Measurements from ENCODE around the gene PURB. TPM values are rescaled to one million over a fixed set of nuclear protein-coding genes. Genes with fewer than 3 reads are reported as not detected.
"Not testable (repeated sequence)": the region's sequence is repeated elsewhere in the genome, so short reads cannot be mapped to it uniquely, and the experiment has no call there.

PURB gene
- total RNA-seq, 1 donor from 2014 or later, result 13.3 TPM

DNA sequence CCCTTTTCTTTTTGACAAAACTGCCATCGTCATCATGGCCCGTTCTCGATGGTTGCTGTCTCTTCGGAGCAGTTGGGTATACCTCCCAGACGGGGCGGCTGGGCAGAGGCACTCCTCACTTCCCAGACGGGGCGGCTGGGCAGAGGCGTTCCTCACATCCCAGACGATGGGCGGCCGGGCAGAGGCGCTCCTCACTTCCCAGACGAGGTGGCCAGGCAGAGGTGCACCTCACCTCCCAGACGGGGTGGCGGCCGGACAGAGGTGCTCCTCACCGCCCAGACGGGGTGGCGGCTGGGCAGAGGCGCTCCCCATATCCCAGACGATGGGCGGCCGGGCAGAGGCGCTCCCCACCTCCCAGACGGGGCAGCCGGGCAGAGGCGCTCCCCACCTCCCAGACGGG lies 14.6 kb downstream of the PURB start:
- DNase-seq; intact Hi-C loops (cut with DNase I); ATAC-seq (ENCODE audit: poor library complexity): not testable (repeated sequence)

DNA sequence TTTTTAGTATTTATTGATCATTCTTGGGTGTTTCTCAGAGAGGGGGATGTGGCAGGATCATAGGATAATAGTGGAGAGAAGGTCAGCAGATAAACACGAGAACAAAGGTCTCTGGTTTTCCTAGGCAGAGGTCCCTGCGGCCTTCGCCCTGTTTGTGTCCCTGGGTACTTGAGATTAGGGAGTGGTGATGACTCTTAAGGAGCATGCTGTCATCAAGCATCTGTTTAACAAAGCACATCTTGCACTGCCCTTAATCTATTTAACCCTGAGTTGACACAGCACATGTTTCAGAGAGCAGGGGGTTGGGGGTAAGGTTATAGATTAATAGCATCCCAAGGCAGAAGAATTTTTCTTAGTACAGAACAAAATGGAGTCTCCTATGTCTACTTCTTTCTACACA lies 15.0 kb downstream of the PURB start:
- ATAC-seq (ENCODE audit: poor library complexity); intact Hi-C loops (cut with DNase I): not testable (repeated sequence)

DNA sequence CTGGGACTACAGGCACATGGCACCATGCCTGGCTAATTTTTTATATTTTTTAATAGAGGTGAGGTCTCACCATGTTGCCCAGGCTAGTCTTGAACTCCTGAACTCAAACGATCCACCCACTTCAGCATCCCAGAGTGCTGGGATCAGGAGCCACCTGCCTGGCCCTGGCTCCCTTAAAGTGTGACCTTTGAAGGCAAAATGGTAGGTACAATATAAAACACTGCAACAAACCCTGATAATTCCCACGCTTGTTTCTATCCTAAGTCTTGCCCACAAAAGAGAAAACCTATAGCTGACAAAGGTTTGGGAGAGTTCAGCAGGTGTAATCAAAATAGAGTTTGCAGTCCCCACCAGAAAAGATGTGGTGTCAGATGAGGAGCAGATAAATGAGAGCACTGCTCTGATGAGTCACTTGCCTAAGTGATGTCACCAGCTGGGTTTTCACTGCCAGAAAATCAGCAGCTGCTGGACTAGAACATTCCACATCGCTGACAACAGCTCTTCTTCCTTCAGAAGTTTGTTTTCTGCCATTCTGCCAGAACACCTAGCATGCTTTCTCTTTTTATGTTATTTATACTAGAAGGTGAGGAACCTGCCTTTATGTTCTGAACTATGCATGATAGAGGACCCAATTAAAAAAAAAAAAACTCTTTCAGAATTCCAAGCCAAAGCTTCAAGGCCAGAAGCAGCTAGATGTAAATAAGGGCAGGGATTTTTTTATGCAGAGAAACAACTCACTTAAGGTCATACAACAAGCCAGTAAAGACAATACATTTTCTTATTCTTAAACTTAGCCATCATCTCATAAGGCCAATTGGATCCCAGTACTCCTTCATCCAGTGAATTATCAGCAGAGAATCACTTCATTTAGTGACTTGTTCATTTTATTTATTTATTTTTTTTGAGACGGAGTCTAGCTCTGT lies 18.0 kb downstream of the PURB start:
- intact Hi-C loops (cut with DNase I), result loop anchor here (10.0 kb wide), 1 partner anchor 267 kb away; no protein-coding TSS in a partner anchor
- ATAC-seq (ENCODE audit: poor library complexity), result peak; percentile 45
- no peak for DNase-seq

More for the DNA sequence above, 15.0 kb downstream of the PURB start:
- DNase-seq, result not testable (repeated sequence)

DNA sequence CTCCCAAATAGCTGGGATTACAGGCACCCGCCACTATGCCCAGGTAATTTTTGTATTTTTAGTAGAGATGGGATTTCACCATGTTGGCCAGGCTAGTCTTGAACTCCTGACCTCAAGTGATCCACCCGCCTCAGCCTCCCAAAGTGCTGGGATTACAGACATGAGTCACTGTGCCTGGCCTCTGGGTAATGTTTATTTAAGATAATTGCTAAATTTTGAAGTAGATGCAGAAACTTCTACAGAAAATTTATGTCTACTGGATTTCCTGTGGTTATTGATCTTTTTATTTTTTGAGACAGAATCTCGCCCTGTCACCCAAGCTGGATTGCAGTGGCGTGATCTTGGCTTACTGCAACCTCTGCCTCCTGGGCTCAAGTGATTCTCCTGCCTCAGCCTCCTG lies 23.4 kb downstream of the PURB start:
- intact Hi-C loops (cut with DNase I), result loop anchor here (10.0 kb wide), 1 partner anchor 273 kb away; no protein-coding TSS in a partner anchor

DNA sequence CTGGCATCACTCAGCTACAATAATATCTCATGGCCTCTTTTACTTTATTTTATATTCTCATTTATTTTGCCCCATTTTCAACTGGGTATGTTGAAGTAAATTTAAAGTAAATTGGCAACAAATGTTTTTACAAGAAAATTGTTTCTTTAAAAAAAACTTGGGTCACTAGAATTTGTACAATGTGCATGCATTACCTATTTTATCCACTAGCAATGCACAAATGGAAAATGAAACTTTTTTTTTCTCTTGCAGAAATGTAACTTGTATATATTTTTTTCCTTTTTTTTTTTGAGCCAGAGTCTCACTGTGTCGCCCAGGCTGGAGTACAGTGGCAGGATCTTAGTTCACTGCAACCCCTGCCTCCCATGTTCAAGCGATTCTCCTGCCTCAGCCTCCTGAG lies 27.2 kb downstream of the PURB start:
- intact Hi-C loops (cut with DNase I), result loop anchor here (5.0 kb wide), 1 partner anchor 64 kb away; no protein-coding TSS in a partner anchor
- ATAC-seq (ENCODE audit: poor library complexity), result no peak
- DNase-seq, result no peak

More for the DNA sequence above, 23.4 kb downstream of the PURB start:
- ATAC-seq (ENCODE audit: poor library complexity); DNase-seq: not testable (repeated sequence)

DNA sequence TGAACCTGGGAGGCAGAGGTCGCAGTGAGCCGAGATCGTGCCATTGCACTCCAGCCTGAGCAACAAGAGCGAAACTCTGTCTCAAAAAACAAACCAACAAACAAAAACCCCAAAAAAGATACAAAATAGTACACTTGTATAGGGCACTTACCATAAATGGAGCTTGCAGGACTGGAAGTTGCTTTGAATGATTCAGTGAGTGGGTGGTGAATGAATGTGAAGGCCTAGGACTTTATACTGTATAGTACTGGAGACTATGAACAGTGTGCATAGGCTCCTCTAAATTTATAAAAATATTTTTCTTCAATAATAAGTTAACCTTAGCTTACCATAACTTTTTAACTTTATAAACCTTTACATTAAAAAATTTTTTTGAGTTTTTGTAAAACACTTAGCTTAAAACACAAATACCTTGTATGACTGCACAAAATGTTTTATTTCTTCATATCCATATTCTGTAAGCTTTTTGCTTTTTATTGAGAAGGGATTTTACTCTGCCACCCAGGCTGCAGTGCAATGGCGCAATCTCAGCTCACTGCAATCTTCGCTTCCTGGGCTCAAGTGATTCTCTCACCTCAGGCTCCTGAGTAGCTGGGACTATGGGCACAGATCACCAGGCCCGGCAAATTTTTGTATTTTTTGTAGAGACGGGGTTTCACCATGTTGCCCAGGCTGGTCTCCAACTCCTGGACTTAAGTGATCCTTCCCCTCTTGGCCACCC lies 30.5 kb downstream of the PURB start:
- DNase-seq (no peak), ATAC-seq (ENCODE audit: poor library complexity) (no peak)
- intact Hi-C loops (cut with DNase I), result loop anchor here (5.0 kb wide), 1 partner anchor 67 kb away; no protein-coding TSS in a partner anchor

DNA sequence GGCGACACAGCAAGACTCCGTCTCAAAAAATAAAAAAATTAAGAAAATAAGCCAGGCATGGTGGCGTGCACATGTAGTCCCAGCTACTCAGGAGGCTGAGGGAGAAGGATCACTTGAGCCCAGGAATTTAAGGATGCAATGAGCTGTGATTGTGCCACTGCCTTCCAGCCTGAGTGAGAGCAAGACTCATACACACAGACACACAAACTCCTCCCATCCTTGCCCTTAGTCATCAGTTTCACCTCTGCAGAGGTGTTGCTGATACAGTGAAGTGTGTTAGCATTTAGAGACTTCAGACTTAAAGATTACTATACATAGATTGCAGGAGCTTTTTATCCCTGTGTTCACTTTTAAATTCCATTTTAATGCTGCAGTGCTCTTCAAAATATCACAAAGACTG lies 31.9 kb downstream of the PURB start:
- intact Hi-C loops (cut with DNase I), result no loop called here
- no peak for DNase-seq
- no peak for ATAC-seq (ENCODE audit: poor library complexity)

DNA sequence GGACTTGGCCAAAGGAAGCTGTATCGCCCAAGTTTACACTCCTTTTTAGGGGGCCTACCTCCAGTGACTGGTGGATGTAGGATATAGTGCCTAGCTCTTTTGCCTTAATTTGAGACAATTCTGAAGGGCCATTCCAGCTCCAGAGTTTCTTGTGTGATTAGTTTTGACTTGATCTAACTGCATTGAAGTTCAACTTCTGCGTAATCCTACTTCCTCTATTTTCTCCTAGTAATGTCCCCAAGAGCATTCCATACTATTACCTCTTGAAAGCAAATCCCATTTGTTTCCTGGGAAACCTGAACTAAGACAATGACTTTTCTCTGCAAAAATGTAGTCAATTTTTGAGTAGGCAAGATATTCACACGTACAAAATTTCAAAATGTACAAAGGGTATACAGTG lies 32.7 kb downstream of the PURB start:
- DNase-seq (no peak), ATAC-seq (ENCODE audit: poor library complexity) (no peak)
- intact Hi-C loops (cut with DNase I), result no loop called here

DNA sequence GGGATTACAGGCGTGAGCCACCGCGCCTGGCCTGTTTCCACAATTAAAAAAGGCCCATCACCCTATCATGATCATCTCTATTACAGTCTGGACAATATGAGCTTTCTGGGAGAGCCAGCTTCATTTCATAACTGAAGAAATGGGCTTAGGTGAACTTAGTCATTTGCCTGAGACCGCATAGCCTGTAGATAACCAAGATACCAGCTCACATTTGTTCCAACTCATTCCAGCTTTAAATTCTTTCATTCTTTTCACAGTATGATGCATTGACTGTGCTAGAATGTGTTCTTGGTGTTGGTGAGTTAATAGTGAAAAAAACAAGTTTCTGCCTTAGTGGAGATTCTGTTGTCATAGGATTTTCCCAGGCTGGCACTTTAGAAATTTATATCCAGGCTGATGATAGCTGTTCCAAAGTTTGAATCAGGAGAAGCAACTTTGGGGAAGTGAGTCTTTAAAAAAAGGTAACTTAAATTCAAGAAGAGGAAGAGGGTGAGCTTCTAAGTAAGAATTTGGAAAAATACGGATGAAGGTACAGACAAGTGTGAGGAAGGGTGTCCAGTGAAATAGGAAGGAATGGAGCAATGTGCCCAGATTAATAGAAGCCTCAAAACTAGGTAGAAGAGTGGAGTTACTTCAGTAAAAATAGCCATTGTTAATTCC lies 35.3 kb downstream of the PURB start:
- ATAC-seq (ENCODE audit: poor library complexity) (no peak), DNase-seq (no peak)
- intact Hi-C loops (cut with DNase I), result loop anchor here (5.0 kb wide), 1 partner anchor 263 kb away; no protein-coding TSS in a partner anchor

DNA sequence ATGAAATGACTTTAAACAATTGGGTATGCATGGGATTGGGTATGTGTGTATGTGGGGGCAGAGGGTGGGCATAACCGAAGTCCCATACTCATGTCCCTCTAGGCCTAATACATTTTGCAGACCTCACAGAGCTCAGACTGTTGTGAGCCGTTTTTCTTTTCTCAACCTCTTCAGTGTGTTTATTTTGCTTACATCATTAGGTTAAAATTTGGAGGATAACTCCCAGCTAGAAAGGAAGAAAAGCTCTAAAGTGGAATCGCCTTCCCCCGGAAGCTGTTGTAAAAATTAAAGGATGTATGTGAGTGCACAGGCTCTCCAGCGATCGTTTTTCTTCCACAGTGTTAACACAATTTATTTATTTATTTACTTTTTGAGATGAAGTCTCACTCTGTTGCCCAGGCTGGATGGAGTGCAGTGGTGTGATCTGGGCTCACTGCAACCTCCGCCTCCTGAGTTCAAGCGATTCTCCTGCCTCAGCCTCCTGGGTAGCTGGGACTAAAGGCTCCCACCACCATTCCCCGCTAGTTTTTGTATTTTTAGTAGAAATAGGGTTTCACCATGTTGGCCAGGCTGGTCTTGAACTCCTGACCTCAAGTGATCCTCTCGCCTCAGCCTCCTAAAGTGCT lies 36.0 kb downstream of the PURB start:
- intact Hi-C loops (cut with DNase I), result loop anchor here (5.0 kb wide), 1 partner anchor 262 kb away; no protein-coding TSS in a partner anchor
- no peak for DNase-seq
- ATAC-seq (ENCODE audit: poor library complexity), result no peak

DNA sequence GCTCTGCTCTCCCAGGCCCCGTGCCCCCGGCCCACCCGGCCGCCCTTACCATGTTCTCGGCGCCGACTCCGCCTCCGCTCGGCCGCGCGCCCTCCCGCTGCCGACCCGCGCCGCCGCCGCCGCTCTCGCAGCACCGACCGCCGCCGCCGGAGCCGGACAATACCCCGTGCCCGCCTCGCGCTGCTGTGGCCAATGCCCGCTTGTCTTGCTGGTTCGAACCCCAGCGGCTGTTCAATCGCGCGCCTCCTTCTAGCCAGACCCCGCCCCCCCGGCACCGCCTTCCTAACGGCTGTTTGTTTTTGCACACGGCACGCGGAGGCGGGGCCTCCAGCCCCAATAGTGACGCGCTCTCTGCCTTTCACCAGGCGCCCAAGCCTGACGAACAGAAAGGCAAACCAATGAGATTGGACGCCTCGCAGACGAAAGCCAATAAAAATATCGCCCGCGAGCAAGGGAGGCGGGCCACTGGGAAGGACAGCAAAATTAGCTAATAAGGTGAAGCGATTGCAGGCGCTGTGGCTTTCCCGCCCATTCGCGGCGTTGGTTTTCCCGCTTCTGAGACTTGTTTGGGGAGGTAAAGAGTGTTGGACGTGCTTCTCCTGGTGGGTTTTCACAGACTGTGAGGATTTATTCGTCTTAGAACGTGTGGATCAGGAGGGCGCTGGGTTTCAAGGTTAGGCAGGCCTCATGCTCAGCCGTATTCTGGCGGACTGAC lies 37.3 kb downstream of the PURB start, which contains the start of gene H2AZ2:
H2AZ2 (minus strand) TSS at position 168 of the 715 bp plus-strand sequence; CDS start at position 52, 116 bp downstream.
- ATAC-seq (ENCODE audit: poor library complexity), result peak; percentile 94
- DNase-seq, result peak; percentile 100
- intact Hi-C loops (cut with DNase I), result loop anchor here (5.0 kb wide), 1 partner anchor 261 kb away; no protein-coding TSS in a partner anchor

DNA sequence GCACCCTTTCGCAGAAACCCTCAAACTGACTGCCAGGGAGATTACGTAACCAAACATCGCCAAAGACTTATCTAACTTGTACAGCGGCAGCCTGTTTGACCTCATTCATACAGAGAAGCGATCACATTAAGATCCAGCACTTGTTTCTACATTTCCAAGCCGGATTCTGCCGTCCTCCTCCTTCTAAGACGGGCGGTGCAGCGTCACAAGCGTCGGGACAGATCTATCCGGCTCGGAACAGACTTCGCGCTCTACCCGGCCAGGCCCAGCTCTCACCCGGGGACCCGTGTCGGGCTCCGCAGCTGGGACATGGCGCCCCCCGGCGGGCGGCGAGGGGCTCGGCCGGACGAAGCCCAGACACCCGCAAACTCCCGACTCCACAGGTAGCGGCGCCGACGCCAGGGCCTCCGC lies 37.8 kb downstream of the PURB start:
- peak; percentile 91 for DNase-seq
- peak; percentile 79 for ATAC-seq (ENCODE audit: poor library complexity)
- intact Hi-C loops (cut with DNase I), result loop anchor here (5.0 kb wide), 1 partner anchor 260 kb away; no protein-coding TSS in a partner anchor

DNA sequence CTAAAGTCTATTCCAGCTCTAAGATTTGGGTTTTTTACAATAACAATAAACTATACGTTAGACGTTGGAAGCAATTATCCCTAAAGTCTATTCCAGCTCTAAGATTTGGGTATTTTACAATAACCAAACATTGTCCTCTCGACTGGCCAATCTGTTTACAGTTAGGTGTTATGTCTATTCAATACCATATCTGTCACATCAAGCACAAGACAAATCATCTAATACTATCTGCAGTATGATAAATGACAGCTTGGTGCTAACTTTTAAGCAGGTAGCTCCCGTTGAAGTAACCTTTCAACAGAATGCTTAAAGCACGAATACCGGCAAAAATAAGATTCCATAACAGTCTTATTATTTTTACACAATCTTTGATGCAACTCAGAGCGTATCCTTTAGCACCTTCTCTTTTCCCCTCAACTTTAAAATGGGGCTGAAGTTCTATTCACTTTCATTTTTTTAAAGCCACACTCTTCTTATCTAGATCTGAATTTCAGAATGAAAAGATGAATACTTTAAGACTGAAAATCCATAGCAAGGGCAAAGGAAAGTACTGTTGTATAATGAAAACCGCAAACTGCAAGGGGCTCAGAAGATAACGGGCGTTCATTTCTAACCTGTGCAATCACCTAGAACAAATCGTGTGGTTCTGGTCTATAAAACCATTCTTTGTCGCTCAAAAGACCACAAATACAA lies 38.4 kb downstream of the PURB start:
- ATAC-seq (ENCODE audit: poor library complexity), result no peak
- intact Hi-C loops (cut with DNase I), result loop anchor here (5.0 kb wide), 1 partner anchor 260 kb away; no protein-coding TSS in a partner anchor

DNA sequence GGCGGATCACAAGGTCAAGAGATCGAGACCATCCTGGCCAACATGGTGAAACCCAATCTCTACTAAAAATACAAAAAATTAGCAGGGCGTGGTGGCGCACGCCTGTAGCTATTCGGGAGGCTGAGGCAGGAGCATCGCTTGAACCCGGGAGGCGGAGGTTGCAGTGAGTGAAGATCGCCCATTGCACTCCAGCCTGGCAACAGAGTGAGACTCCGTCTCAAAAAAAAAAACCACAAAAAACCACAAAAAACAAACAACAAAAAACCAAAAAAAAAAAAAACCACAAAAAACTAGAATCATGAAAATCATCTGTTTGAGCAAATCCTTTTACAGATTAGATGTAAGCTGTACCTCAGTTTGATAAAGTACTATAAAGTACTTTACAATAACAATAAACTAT lies 38.9 kb downstream of the PURB start:
- intact Hi-C loops (cut with DNase I), result loop anchor here (5.0 kb wide), 1 partner anchor 259 kb away; no protein-coding TSS in a partner anchor
- ATAC-seq (ENCODE audit: poor library complexity); DNase-seq: not testable (repeated sequence)

More for the DNA sequence above, 38.4 kb downstream of the PURB start:
- no peak for DNase-seq

DNA sequence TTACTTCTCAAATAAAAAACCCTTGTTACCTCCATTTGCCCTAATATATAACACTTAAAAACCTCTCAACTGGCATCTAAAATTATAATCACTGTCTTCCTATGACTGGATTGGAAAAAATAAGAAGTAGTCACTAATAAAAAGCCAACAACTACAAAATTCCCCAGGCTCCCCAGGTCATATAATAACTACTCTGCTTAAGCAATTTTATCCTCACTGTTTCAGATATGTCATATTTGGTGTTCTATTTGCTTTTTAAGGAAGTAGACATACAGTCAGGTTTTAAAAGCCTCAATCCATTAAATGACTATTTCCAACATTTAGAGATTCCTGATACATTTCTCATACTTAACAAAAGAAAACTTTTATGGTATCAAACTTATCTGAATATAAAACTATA lies 39.9 kb downstream of the PURB start:
- no peak for DNase-seq
- intact Hi-C loops (cut with DNase I), result loop anchor here (5.0 kb wide), 1 partner anchor 258 kb away; no protein-coding TSS in a partner anchor
- no peak for ATAC-seq (ENCODE audit: poor library complexity)

DNA sequence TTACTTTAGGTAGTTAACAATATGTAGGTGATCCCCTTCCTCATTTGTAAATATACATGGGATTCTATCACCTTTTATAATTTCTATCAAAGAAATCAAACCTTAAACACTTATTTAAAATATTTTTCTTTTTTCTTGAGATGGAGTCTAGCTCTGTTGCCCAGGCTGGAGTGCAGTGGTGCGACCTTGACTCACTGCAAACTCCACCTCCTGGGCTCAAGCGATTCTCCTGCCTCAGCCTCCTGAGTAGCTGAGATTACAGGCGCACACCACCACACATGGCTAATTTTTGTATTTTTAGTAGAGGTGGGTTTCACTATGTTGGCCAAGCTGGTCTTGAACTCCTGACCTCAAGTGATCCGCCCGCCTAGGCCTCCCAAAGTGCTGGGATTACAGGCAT lies 41.9 kb downstream of the PURB start:
- ATAC-seq (ENCODE audit: poor library complexity); intact Hi-C loops (cut with DNase I); DNase-seq: not testable (repeated sequence)

DNA sequence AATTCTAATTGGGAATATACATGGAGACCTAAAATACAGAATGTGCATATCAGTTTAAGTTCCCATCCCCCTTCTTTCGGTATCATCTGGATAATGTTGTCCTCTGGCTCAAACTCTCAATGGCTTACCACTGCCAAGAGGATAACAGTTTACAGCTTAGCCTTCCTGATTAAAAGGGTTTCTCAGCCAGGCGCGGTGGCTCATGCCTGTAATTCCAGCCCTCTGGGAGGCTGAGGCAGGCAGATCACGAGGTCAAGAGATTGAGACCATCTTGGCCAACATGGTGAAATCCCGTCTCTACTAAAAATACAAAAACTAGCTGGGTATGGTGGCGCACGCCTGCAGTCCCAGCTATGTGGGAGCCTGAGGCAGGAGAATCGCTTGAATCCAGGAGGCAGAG lies 42.7 kb downstream of the PURB start:
- DNase-seq (peak; percentile 50), ATAC-seq (ENCODE audit: poor library complexity) (peak; percentile 57)
- intact Hi-C loops (cut with DNase I), result not testable (repeated sequence)

Data from Right ventricle myocardium superior (tissue), 1 donor.